Esophagus squamous epithelium (tissue), 4 donors: ENCODE measurements around the gene KSR1.

Experiments used
- POLR2A ChIP-seq, 4 donors: fragments of 450-650 bp; IDR thresholded peaks; one replicate each; pipeline ENCODE4 v1.6.1; 2017; ENCODE audit warnings: antibody characterized with exemption in 4 of 4, mild to moderate bottlenecking in 4 of 4, moderate library complexity in 3 of 4
- TF ChIP-seq, protein P1 (sequence below), 6 experiments: fragments of 450-650 bp in 4 of 6; fragments of 200-600 bp in 2 of 6; sonication (generic) in 2 of 6; IDR thresholded peaks; one replicate each; pipeline ENCODE4 v1.5.1; 2016 to 2019; ENCODE audit warnings: antibody characterized with exemption in 6 of 6, mild to moderate bottlenecking in 4 of 6, moderate library complexity in 4 of 6

- TF ChIP-seq, protein P1, sequence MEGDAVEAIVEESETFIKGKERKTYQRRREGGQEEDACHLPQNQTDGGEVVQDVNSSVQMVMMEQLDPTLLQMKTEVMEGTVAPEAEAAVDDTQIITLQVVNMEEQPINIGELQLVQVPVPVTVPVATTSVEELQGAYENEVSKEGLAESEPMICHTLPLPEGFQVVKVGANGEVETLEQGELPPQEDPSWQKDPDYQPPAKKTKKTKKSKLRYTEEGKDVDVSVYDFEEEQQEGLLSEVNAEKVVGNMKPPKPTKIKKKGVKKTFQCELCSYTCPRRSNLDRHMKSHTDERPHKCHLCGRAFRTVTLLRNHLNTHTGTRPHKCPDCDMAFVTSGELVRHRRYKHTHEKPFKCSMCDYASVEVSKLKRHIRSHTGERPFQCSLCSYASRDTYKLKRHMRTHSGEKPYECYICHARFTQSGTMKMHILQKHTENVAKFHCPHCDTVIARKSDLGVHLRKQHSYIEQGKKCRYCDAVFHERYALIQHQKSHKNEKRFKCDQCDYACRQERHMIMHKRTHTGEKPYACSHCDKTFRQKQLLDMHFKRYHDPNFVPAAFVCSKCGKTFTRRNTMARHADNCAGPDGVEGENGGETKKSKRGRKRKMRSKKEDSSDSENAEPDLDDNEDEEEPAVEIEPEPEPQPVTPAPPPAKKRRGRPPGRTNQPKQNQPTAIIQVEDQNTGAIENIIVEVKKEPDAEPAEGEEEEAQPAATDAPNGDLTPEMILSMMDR (IDR thresholded peaks at IDR 0.05), result no peak
- no peak for TF ChIP-seq POLR2A (IDR thresholded peaks at IDR 0.05)
Measured at GRCh38 chr17:27443491-27443890, 12.8 kb upstream of the KSR1 start.
